GM12878 (cell line): ENCODE measurements around the gene SDR9C7. TPM values are rescaled to one million over a fixed set of nuclear protein-coding genes. Genes with fewer than 3 reads are reported as not detected.

ENCODE experiments used
- ATAC-seq: fragments of 200-7000 bp; cut with Tn5 transposase; 3 replicates; pipeline ENCODE4 v1.9.1; 2020; ENCODE audit warnings: mild to moderate bottlenecking, moderate library complexity
- BruUV-seq: library from RNA; stranded (reverse); fragments of 400-500 nt; replicated peaks from 2 replicates; lab custom pipeline; 2021; lab: Mats Ljungman, UMichigan
- CTCF ChIA-PET: fragments of 300-600 bp; sonication (Branson Sonifier 250); formaldehyde crosslinking; extraction: SDS; loops from one replicate; lab custom pipeline; 2021; ENCODE audit warnings: inconsistent platforms; lab: Yijun Ruan, JAX
- POLR2A ChIA-PET: fragments of 350-600 bp; formaldehyde crosslinking; extraction: SDS; loops from one replicate; lab custom pipeline; 2021; ENCODE audit warnings: inconsistent platforms; lab: Charles Lee
- RAD21 ChIA-PET: fragments of 300-600 bp; sonication (Branson Sonifier 250); formaldehyde crosslinking; loops from one replicate; lab custom pipeline; 2023; ENCODE audit warnings: antibody characterized with exemption; ENCODE audit not compliant: unreplicated experiment; lab: Charles Lee
- SMC1A ChIA-PET: fragments of 300-600 bp; sonication (Branson Sonifier 250); formaldehyde crosslinking; loops from one replicate; lab custom pipeline; 2023; ENCODE audit not compliant: unreplicated experiment, uncharacterized antibody; lab: Charles Lee
- DNase-seq: peaks from one replicate; pipeline ENCODE4 v3.0.0-alpha.2; 2011; ENCODE audit warnings: low read depth, low spot score
- FAIRE-seq: peaks from 3 replicates; lab custom pipeline; 2011; peaks lifted over from hg19 to GRCh38; lab: Jason Lieb, UNC
- H2AFZ ChIP-seq: 2 replicates; pipeline ENCODE4 v1.6.0; 2011; ENCODE audit warnings: low read depth, low read length, control low read depth; ENCODE audit not compliant: control insufficient read depth
- H3K27ac ChIP-seq: 2 replicates; pipeline ENCODE4 v1.5.1; 2011; ENCODE audit warnings: control low read depth; ENCODE audit not compliant: control insufficient read depth, insufficient read depth
- H3K27me3 ChIP-seq, 2 experiments: replicated peaks in 1 of 2; 2 replicates each; pipeline versions ENCODE4 v1.6.0 to v1.6.1; 2011; ENCODE audit warnings: low read length in 1 of 2; ENCODE audit not compliant: control insufficient read depth in 2 of 2, insufficient read depth in 2 of 2
- H3K36me3 ChIP-seq, 2 experiments: 2 replicates each; pipeline ENCODE4 v1.5.1; 2011; ENCODE audit warnings: low read length in 1 of 2; ENCODE audit not compliant: control insufficient read depth in 2 of 2, insufficient read depth in 2 of 2
- H3K4me1 ChIP-seq: 2 replicates; pipeline ENCODE4 v1.6.1; 2011; ENCODE audit warnings: mild to moderate bottlenecking, low read length, moderate library complexity, mixed read lengths; ENCODE audit not compliant: control insufficient read depth, insufficient read depth
- H3K4me2 ChIP-seq: 2 replicates; pipeline ENCODE4 v1.6.0; 2011; ENCODE audit warnings: control low read depth; ENCODE audit not compliant: control insufficient read depth, insufficient read depth
- H3K4me3 ChIP-seq: fragments of 200-600 bp; sonication (generic); 2 replicates; pipeline ENCODE4 v1.5.1; 2016
- H3K79me2 ChIP-seq: 2 replicates; pipeline ENCODE4 v1.6.0; 2011; ENCODE audit warnings: low read length; ENCODE audit not compliant: control insufficient read depth, insufficient read depth
- H3K9ac ChIP-seq: 2 replicates; pipeline ENCODE4 v1.8.0; 2011; ENCODE audit warnings: low read length, control low read depth, mixed read lengths; ENCODE audit not compliant: control insufficient read depth, insufficient read depth
- H3K9me3 ChIP-seq: replicated peaks from 3 replicates; pipeline ENCODE4 v1.5.1; 2011; ENCODE audit warnings: mild to moderate bottlenecking, low read length; ENCODE audit not compliant: control insufficient read depth, insufficient read depth
- H4K20me1 ChIP-seq: 2 replicates; pipeline ENCODE4 v1.6.0; 2011; ENCODE audit not compliant: control insufficient read depth, insufficient read depth
- ATF7 ChIP-seq: fragments of 450-650 bp; IDR thresholded peaks from 2 replicates; pipeline ENCODE4 v1.6.1; 2016; ENCODE audit warnings: low read depth, mild to moderate bottlenecking
- EP300 ChIP-seq, 2 experiments: fragments of 150-350 bp in 1 of 2; IDR thresholded peaks; 2 replicates each; pipeline ENCODE4 v1.6.1; 2011 to 2012; ENCODE audit warnings: low read depth in 2 of 2, low read length in 2 of 2, borderline replicate concordance in 1 of 2, improper control_type of control experiment in 1 of 2, inconsistent platforms in 1 of 2; ENCODE audit not compliant: control insufficient read depth in 1 of 2
- LARP7 ChIP-seq: fragments of 450-650 bp; IDR thresholded peaks from 2 replicates; pipeline ENCODE4 v1.6.1; 2017; ENCODE audit warnings: mild to moderate bottlenecking
- NRF1 ChIP-seq: conservative IDR thresholded peaks from 2 replicates; pipeline ENCODE4 v1.6.1; 2011; ENCODE audit warnings: mild to moderate bottlenecking, low read depth, low read length, improper control_type of control experiment
- POLR2AphosphoS5 ChIP-seq: IDR thresholded peaks from 2 replicates; pipeline ENCODE4 v1.6.1; 2011; ENCODE audit warnings: mild to moderate bottlenecking, low read length, inconsistent platforms
- SIX5 ChIP-seq: IDR thresholded peaks from 2 replicates; pipeline ENCODE4 v1.6.1; 2011; ENCODE audit warnings: mild to moderate bottlenecking, low read depth, low read length, moderate library complexity; ENCODE audit not compliant: severe bottlenecking
- SRF ChIP-seq, 2 experiments: IDR thresholded peaks; 2 replicates each; pipeline ENCODE4 v1.6.1; 2011; ENCODE audit warnings: low read depth in 2 of 2, low read length in 2 of 2, mild to moderate bottlenecking in 1 of 2, moderate library complexity in 1 of 2
- STAT1 ChIP-seq: fragments of 450-650 bp; conservative IDR thresholded peaks from 2 replicates; pipeline ENCODE4 v1.6.1; 2014; ENCODE audit warnings: antibody characterized with exemption, mild to moderate bottlenecking
- ZNF207 ChIP-seq: fragments of 450-650 bp; IDR thresholded peaks from 2 replicates; pipeline ENCODE4 v1.6.1; 2014; ENCODE audit warnings: antibody characterized with exemption, mild to moderate bottlenecking, borderline replicate concordance
- WGBS: methylation state at CpG from one replicate; pipeline ENCODE4 v1.1.6; 2016; ENCODE audit warnings: low lambda C conversion rate; ENCODE audit not compliant: insufficient replicate concordance, insufficient coverage; ENCODE audit errors: missing lambda C conversion rate; 5-methylcytosine and 5-hydroxymethylcytosine counted together
- in situ Hi-C: fragments of 300-500 bp; cut with MboI; formaldehyde crosslinking; loops from 9 replicates; pipeline ENCODE4 v1.14.3; 2018; ENCODE audit warnings: mixed read lengths
- intact Hi-C: fragments of 100-400 bp; cut with micrococcal nuclease; formaldehyde crosslinking; loops from one replicate; pipeline ENCODE4 v1.14.2; 2022; ENCODE audit not compliant: unreplicated experiment
- polyA plus RNA-seq, 11 experiments: library from polyadenylated mRNA; depleted of rRNA in 4 of 11; unstranded in 6 of 11; stranded (reverse) in 5 of 11; fragments of >200 nt; fragmentation: Nextera tagmentation in 4 of 11; fragmentation: Illumina TruSeq in 1 of 11; extraction: Ambion mirVana in 4 of 11; extraction: Trizol in 1 of 11; gene quantifications; 1 replicate in 1 of 11; 2 replicates in 10 of 11; pipeline versions ENCODE4 v1.2.1 to v1.2.3, GENCODE V29; 2011 to 2016; ENCODE audit warnings: inconsistent platforms in 2 of 11, missing spikeins in 2 of 11, low read depth in 1 of 11
- total RNA-seq, 4 experiments: library from RNA; depleted of rRNA in 3 of 4; stranded (reverse); fragments of >200 nt in 3 of 4; fragmentation: Illumina TruSeq in 1 of 4; extraction: Trizol in 1 of 4; gene quantifications; 2 replicates each; pipeline versions ENCODE4 v1.2.1 to v1.2.3, GENCODE V29; 2013 to 2021
- TF ChIP-seq, protein P1 (sequence below): fragments of 150-350 bp; IDR thresholded peaks from 2 replicates; pipeline ENCODE4 v1.6.1; 2014; ENCODE audit warnings: mild to moderate bottlenecking, low read depth, low read length
- TF ChIP-seq, protein P2 (sequence below): fragments of 450-650 bp; IDR thresholded peaks from 2 replicates; pipeline ENCODE4 v1.6.1; 2017; ENCODE audit warnings: mild to moderate bottlenecking
- TF ChIP-seq, protein P3 (sequence below): fragments of 450-650 bp; IDR thresholded peaks from 2 replicates; pipeline ENCODE4 v1.6.1; 2018; ENCODE audit warnings: mild to moderate bottlenecking, low read depth, moderate library complexity; ENCODE audit not compliant: partially characterized antibody
- TF ChIP-seq, protein P4 (sequence below): IDR thresholded peaks from 2 replicates; pipeline ENCODE4 v1.6.1; 2011; ENCODE audit warnings: borderline replicate concordance, low read depth, mild to moderate bottlenecking, moderate library complexity, mixed read lengths, low read length; ENCODE audit not compliant: insufficient read depth; ENCODE audit errors: extremely low read length
- TF ChIP-seq, protein P5 (sequence below): fragments of 150-350 bp; IDR thresholded peaks from 2 replicates; pipeline ENCODE4 v1.6.1; 2016; ENCODE audit warnings: low read depth, low read length

The SDR9C7 gene
- total and polyA plus RNA-seq, 10 of the 15 experiments (the other 5 are each of a cell fraction or from before 2014, with no cell fraction given): 0.04 TPM; not detected in 9

DNA sequence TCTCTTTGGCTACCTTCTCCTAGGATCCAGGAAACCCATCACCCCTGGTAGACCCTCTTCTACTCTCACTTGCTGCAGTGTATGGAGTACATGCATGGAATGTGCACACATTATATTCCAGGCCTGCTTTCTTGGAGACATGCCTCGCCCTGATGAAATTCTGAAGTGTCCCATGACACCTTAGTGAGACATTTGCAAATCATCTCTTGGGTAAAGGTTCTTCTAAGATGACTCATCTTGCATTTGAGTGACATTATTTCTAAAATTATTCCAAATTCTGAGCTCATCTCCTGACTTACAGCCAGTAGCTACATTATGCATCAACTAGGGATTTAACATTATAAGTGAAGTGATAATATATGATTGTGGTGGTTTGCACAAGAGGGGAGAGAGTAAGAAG is 49.8 kb downstream of the SDR9C7 start:
- FAIRE-seq: no peak
- TF ChIP-seq, protein P1, sequence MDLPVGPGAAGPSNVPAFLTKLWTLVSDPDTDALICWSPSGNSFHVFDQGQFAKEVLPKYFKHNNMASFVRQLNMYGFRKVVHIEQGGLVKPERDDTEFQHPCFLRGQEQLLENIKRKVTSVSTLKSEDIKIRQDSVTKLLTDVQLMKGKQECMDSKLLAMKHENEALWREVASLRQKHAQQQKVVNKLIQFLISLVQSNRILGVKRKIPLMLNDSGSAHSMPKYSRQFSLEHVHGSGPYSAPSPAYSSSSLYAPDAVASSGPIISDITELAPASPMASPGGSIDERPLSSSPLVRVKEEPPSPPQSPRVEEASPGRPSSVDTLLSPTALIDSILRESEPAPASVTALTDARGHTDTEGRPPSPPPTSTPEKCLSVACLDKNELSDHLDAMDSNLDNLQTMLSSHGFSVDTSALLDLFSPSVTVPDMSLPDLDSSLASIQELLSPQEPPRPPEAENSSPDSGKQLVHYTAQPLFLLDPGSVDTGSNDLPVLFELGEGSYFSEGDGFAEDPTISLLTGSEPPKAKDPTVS: no peak
- TF ChIP-seq SIX5: no peak
- TF ChIP-seq, protein P2, sequence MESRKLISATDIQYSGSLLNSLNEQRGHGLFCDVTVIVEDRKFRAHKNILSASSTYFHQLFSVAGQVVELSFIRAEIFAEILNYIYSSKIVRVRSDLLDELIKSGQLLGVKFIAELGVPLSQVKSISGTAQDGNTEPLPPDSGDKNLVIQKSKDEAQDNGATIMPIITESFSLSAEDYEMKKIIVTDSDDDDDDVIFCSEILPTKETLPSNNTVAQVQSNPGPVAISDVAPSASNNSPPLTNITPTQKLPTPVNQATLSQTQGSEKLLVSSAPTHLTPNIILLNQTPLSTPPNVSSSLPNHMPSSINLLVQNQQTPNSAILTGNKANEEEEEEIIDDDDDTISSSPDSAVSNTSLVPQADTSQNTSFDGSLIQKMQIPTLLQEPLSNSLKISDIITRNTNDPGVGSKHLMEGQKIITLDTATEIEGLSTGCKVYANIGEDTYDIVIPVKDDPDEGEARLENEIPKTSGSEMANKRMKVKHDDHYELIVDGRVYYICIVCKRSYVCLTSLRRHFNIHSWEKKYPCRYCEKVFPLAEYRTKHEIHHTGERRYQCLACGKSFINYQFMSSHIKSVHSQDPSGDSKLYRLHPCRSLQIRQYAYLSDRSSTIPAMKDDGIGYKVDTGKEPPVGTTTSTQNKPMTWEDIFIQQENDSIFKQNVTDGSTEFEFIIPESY: no peak
- no peak for TF ChIP-seq POLR2AphosphoS5
- no peak for TF ChIP-seq STAT1
- no peak for TF ChIP-seq SRF (IDR thresholded peaks at IDR 0.05; ENCODE audit: low read depth in 2 of 2, low read length in 2 of 2)
- no peak for TF ChIP-seq LARP7
- TF ChIP-seq, protein P3, sequence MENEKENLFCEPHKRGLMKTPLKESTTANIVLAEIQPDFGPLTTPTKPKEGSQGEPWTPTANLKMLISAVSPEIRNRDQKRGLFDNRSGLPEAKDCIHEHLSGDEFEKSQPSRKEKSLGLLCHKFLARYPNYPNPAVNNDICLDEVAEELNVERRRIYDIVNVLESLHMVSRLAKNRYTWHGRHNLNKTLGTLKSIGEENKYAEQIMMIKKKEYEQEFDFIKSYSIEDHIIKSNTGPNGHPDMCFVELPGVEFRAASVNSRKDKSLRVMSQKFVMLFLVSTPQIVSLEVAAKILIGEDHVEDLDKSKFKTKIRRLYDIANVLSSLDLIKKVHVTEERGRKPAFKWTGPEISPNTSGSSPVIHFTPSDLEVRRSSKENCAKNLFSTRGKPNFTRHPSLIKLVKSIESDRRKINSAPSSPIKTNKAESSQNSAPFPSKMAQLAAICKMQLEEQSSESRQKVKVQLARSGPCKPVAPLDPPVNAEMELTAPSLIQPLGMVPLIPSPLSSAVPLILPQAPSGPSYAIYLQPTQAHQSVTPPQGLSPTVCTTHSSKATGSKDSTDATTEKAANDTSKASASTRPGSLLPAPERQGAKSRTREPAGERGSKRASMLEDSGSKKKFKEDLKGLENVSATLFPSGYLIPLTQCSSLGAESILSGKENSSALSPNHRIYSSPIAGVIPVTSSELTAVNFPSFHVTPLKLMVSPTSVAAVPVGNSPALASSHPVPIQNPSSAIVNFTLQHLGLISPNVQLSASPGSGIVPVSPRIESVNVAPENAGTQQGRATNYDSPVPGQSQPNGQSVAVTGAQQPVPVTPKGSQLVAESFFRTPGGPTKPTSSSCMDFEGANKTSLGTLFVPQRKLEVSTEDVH: no peak
- TF ChIP-seq, protein P4, sequence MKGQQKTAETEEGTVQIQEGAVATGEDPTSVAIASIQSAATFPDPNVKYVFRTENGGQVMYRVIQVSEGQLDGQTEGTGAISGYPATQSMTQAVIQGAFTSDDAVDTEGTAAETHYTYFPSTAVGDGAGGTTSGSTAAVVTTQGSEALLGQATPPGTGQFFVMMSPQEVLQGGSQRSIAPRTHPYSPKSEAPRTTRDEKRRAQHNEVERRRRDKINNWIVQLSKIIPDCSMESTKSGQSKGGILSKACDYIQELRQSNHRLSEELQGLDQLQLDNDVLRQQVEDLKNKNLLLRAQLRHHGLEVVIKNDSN: no peak
- TF ChIP-seq, protein P5, sequence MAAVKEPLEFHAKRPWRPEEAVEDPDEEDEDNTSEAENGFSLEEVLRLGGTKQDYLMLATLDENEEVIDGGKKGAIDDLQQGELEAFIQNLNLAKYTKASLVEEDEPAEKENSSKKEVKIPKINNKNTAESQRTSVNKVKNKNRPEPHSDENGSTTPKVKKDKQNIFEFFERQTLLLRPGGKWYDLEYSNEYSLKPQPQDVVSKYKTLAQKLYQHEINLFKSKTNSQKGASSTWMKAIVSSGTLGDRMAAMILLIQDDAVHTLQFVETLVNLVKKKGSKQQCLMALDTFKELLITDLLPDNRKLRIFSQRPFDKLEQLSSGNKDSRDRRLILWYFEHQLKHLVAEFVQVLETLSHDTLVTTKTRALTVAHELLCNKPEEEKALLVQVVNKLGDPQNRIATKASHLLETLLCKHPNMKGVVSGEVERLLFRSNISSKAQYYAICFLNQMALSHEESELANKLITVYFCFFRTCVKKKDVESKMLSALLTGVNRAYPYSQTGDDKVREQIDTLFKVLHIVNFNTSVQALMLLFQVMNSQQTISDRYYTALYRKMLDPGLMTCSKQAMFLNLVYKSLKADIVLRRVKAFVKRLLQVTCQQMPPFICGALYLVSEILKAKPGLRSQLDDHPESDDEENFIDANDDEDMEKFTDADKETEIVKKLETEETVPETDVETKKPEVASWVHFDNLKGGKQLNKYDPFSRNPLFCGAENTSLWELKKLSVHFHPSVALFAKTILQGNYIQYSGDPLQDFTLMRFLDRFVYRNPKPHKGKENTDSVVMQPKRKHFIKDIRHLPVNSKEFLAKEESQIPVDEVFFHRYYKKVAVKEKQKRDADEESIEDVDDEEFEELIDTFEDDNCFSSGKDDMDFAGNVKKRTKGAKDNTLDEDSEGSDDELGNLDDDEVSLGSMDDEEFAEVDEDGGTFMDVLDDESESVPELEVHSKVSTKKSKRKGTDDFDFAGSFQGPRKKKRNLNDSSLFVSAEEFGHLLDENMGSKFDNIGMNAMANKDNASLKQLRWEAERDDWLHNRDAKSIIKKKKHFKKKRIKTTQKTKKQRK: no peak
- no peak for TF ChIP-seq ZNF207
- no peak for TF ChIP-seq EP300 (IDR thresholded peaks at IDR 0.05; ENCODE audit: borderline replicate concordance in 1 of 2, control insufficient read depth in 1 of 2, low read depth in 2 of 2, low read length in 2 of 2)
- no peak for TF ChIP-seq ATF7
- TF ChIP-seq NRF1: no peak

More for the DNA sequence above, 49.8 kb downstream of the SDR9C7 start:
- no peak for DNase-seq
- Histone ChIP-seq H3K79me2 (no peaks in the 10 kb centered on the region), H3K9ac (no peak overlapping the region), H3K4me2 (no peak overlapping the region), H3K27me3 (no peaks in the 10 kb centered on the region), H2AFZ (no peak overlapping the region), H4K20me1 (no peaks in the 10 kb centered on the region), H3K4me3 (no peak overlapping the region), H3K4me1 (no peaks in the 10 kb centered on the region), H3K27ac (no peak overlapping the region), H3K9me3 (no peaks in the 10 kb centered on the region; the same call in 2 of the 3 replicates), H3K36me3 (no peaks in the 10 kb centered on the region)
- intact Hi-C loops (no loop called here), in situ Hi-C loops (no loop called here)
- ChIA-PET CTCF (no interaction called here), POLR2A (no interaction called here), RAD21 (no interaction called here), SMC1A (no interaction called here)
- 5% methylated on average over 1 of the region's 1 CpG for WGBS
- no TSS peak for BruUV-seq
- no peak for ATAC-seq
